Pulmonary artery endothelial cell (primary cell): ENCODE results near the gene LRP1. TPM values are rescaled to one million over a fixed set of nuclear protein-coding genes. Genes with fewer than 3 reads are reported as not detected.

Experiments
- DNase-seq: peaks from one replicate; pipeline ENCODE4 v3.0.0-alpha.2; 2011; ENCODE audit warnings: low read depth, low spot score
- total RNA-seq: library from RNA; depleted of rRNA; stranded (reverse); fragments of >200 nt; gene quantifications from 2 replicates; pipeline ENCODE4 v1.2.3, GENCODE V29; 2014

LRP1 gene
- total RNA-seq, 1 donor from 2014 or later, result 4.6 TPM

- no peak for DNase-seq
Observed at GRCh38 chr12:57235017-57235727, 106.9 kb downstream of the LRP1 start.

- DNase-seq, result no peak
Observed at GRCh38 chr12:57235728-57236131, 107.4 kb downstream of the LRP1 start.

GRCh38 chr12:57236201-57236924 lies 108.1 kb downstream of the LRP1 start:
- DNase-seq, result no peak

GRCh38 chr12:57236925-57237595 lies 108.8 kb downstream of the LRP1 start:
- DNase-seq, result no peak

- no peak for DNase-seq
Observed at GRCh38 chr12:57237596-57237931, 109.3 kb downstream of the LRP1 start.

- no peak for DNase-seq
Observed at GRCh38 chr12:57237932-57238853, 109.9 kb downstream of the LRP1 start.

- DNase-seq, result peak; percentile 39
Observed at GRCh38 chr12:57238854-57239554, 110.7 kb downstream of the LRP1 start.

- DNase-seq, result no peak
Observed at GRCh38 chr12:57239587-57240065, 111.3 kb downstream of the LRP1 start.

- no peak for DNase-seq
Observed at GRCh38 chr12:57240066-57240921, 112.0 kb downstream of the LRP1 start.

GRCh38 chr12:57240926-57241401 lies 112.7 kb downstream of the LRP1 start:
- no peak for DNase-seq

- DNase-seq, result no peak
Observed at GRCh38 chr12:57241402-57242310, 113.4 kb downstream of the LRP1 start.

- DNase-seq, result no peak
Observed at GRCh38 chr12:57242329-57242690, 114.0 kb downstream of the LRP1 start.

GRCh38 chr12:57242691-57243454 lies 114.6 kb downstream of the LRP1 start:
- DNase-seq, result no peak

GRCh38 chr12:57243521-57244311 lies 115.4 kb downstream of the LRP1 start:
- no peak for DNase-seq

GRCh38 chr12:57244312-57244696 lies 116.0 kb downstream of the LRP1 start:
- DNase-seq, result no peak

- DNase-seq, result no peak
Observed at GRCh38 chr12:57247041-57247440, 118.8 kb downstream of the LRP1 start.
